GM23338 (cell line): ENCODE results near the gene ECM2. TPM values are rescaled to one million over a fixed set of nuclear protein-coding genes. Genes with fewer than 3 reads are reported as not detected.

Source experiments
- ATAC-seq: fragments of 200-7000 bp; cut with Tn5 transposase; 3 replicates; pipeline ENCODE4 v1.9.1; 2020
- DNase-seq: peaks from one replicate; pipeline ENCODE4 v3.0.0-alpha.2; 2015; ENCODE audit warnings: low spot score
- H2AFZ ChIP-seq: fragments of 200-600 bp; sonication (generic); 2 replicates; pipeline ENCODE4 v1.8.0; 2016; ENCODE audit warnings: antibody characterized with exemption, mild to moderate bottlenecking, moderate library complexity
- H3F3A ChIP-seq: fragments of 200-600 bp; sonication (generic); replicated peaks from 2 replicates; pipeline ENCODE4 v1.8.0; 2017; ENCODE audit warnings: antibody characterized with exemption, mixed run types, low read depth
- H3K27ac ChIP-seq: fragments of 200-600 bp; sonication (generic); 2 replicates; pipeline ENCODE4 v1.6.1; 2016; ENCODE audit warnings: low read depth
- H3K27me3 ChIP-seq: fragments of 200-600 bp; sonication (generic); 2 replicates; pipeline ENCODE4 v1.8.0; 2016; ENCODE audit warnings: mild to moderate bottlenecking, mixed run types, moderate library complexity; ENCODE audit not compliant: insufficient read depth
- H3K36me3 ChIP-seq: fragments of 200-600 bp; sonication (generic); 2 replicates; pipeline ENCODE4 v1.8.0; 2016; ENCODE audit warnings: mild to moderate bottlenecking; ENCODE audit not compliant: insufficient read depth
- H3K4me1 ChIP-seq: fragments of 200-600 bp; sonication (generic); 2 replicates; pipeline ENCODE4 v1.8.0; 2016; ENCODE audit warnings: mild to moderate bottlenecking, moderate library complexity; ENCODE audit not compliant: insufficient read depth
- H3K4me2 ChIP-seq: fragments of 200-600 bp; sonication (generic); 2 replicates; pipeline ENCODE4 v1.7.1; 2017; ENCODE audit warnings: mixed run types
- H3K4me3 ChIP-seq: fragments of 200-600 bp; sonication (generic); 2 replicates; pipeline ENCODE4 v1.6.1; 2016; ENCODE audit warnings: mixed run types
- H3K79me2 ChIP-seq: fragments of 200-600 bp; sonication (generic); replicated peaks from 2 replicates; pipeline ENCODE4 v1.8.0; 2017; ENCODE audit warnings: mild to moderate bottlenecking; ENCODE audit not compliant: insufficient read depth
- H3K9me2 ChIP-seq: fragments of 200-600 bp; sonication (generic); 2 replicates; pipeline ENCODE4 v1.8.0; 2017; ENCODE audit not compliant: insufficient read depth
- H4K20me1 ChIP-seq: fragments of 200-600 bp; sonication (generic); replicated peaks from 2 replicates; pipeline ENCODE4 v1.8.0; 2017; ENCODE audit warnings: mild to moderate bottlenecking; ENCODE audit not compliant: insufficient read depth
- H3K27ac Mint-ChIP-seq: 2 replicates; pipeline ENCODE4 v1.8.0; 2020; ENCODE audit warnings: inconsistent platforms, mild to moderate bottlenecking, moderate library complexity, mixed read lengths
- H3K27me3 Mint-ChIP-seq: 3 replicates; pipeline ENCODE4 v1.8.0; 2022; ENCODE audit warnings: low read depth, mild to moderate bottlenecking, moderate library complexity, mixed read lengths, inconsistent platforms; ENCODE audit not compliant: insufficient read depth, poor library complexity
- H3K36me3 Mint-ChIP-seq: 3 replicates; pipeline ENCODE4 v1.8.0; 2021; ENCODE audit warnings: low read depth, mild to moderate bottlenecking, inconsistent platforms, moderate library complexity, mixed read lengths
- H3K4me1 Mint-ChIP-seq: 3 replicates; pipeline ENCODE4 v1.8.0; 2020; ENCODE audit warnings: mild to moderate bottlenecking, inconsistent platforms, mixed read lengths
- H3K4me3 Mint-ChIP-seq: 3 replicates; pipeline ENCODE4 v1.8.0; 2021; ENCODE audit warnings: moderate library complexity, mild to moderate bottlenecking, inconsistent platforms, mixed read lengths
- H3K9me3 Mint-ChIP-seq: 3 replicates; pipeline ENCODE4 v1.8.0; 2020; ENCODE audit warnings: moderate library complexity, mild to moderate bottlenecking, inconsistent platforms, mixed read lengths
- CREB1 ChIP-seq: fragments of 250-450 bp; sonication (Bioruptor Pico); IDR thresholded peaks from 2 replicates; pipeline ENCODE4 v1.5.0; 2020; ENCODE audit warnings: low read depth, mild to moderate bottlenecking, moderate library complexity
- JUNB ChIP-seq: IDR thresholded peaks from one replicate; pipeline ENCODE4 v1.6.1; 2016; ENCODE audit warnings: antibody characterized with exemption; ENCODE audit not compliant: unreplicated experiment
- polyA plus RNA-seq: library from polyadenylated mRNA; unstranded; fragments of >200 nt; fragmentation: Nextera tagmentation; extraction: Ambion mirVana; gene quantifications from 2 replicates; pipeline ENCODE4 v1.2.1, GENCODE V29; 2016
- total RNA-seq: library from RNA; depleted of rRNA; stranded (reverse); fragments of >200 nt; shearing (Covaris generic); gene quantifications from 2 replicates; pipeline ENCODE4 v1.2.3, GENCODE V29; 2014
- TF ChIP-seq, protein P1 (sequence below), 2 experiments: fragments of 200-600 bp in 1 of 2; sonication (generic) in 1 of 2; conservative IDR thresholded peaks; 2 replicates each; pipeline versions ENCODE4 v1.5.1 to v1.6.1; 2016 to 2017; ENCODE audit warnings: antibody characterized with exemption in 2 of 2, low read depth in 2 of 2, mild to moderate bottlenecking in 2 of 2, moderate library complexity in 1 of 2
- TF ChIP-seq, protein P2 (sequence below): IDR thresholded peaks from 2 replicates; pipeline ENCODE4 v1.6.1; 2016; ENCODE audit warnings: antibody characterized with exemption

ECM2 gene
- total and polyA plus RNA-seq, 2 experiments from 2014 or later: 0.79 TPM; not detected in 1

DNA sequence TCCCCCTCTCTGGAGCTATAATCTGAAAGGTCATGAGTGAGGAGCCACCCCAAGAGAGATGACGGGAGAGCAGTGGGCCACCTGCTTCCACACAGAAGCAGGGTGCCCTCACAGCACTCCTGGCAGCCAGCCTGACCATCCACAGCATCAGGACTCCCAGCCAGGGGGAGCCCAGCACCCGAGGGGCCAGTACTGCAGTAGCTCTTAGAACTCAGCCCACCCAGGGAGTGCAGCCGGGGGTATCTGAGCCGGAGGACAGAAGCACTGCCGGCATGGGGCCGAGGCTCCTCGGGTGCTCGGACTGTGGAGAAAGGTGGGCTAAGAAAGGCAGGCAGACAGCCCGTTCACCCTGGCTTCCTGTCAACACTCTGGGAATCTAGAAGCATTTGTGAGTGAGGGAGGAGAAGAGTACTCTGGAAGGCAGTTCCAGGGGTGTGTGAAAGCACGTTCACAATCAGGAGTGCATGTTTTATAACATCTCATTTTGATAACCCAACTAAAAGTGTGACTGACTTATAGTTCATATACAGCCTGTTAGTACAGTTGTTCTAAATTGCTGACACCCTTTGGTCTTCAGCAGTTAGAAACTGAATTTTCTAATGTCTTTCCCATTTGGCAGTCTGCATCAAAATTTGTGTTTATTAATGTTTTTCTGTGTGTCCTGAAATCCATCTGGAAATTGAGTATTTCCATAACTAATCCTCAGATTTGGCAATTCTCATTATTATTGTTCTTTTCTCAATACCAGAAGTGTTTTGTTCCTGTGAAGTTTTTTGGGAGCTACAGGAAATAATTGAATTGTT lies 27.6 kb downstream of the ECM2 start:
- ATAC-seq (peak; percentile 54), DNase-seq (no peak)
- H3K4me3 ChIP-seq: no peak overlapping the region
- Mint-ChIP-seq H3K27ac (no peak overlapping the region; the same call in 1 of the 2 replicates), H3K4me1 (peaks cover 27% of the 10 kb centered on the region), H3K4me3 (no peak overlapping the region), H3K27me3 (peaks cover 8% of the 10 kb centered on the region), H3K9me3 (no peaks in the 10 kb centered on the region), H3K36me3 (no peaks in the 10 kb centered on the region)
- H3K36me3 ChIP-seq: no peaks in the 10 kb centered on the region
- no peaks in the 10 kb centered on the region for H3K27me3 ChIP-seq
- no peak for TF ChIP-seq JUNB
- TF ChIP-seq, protein P1, sequence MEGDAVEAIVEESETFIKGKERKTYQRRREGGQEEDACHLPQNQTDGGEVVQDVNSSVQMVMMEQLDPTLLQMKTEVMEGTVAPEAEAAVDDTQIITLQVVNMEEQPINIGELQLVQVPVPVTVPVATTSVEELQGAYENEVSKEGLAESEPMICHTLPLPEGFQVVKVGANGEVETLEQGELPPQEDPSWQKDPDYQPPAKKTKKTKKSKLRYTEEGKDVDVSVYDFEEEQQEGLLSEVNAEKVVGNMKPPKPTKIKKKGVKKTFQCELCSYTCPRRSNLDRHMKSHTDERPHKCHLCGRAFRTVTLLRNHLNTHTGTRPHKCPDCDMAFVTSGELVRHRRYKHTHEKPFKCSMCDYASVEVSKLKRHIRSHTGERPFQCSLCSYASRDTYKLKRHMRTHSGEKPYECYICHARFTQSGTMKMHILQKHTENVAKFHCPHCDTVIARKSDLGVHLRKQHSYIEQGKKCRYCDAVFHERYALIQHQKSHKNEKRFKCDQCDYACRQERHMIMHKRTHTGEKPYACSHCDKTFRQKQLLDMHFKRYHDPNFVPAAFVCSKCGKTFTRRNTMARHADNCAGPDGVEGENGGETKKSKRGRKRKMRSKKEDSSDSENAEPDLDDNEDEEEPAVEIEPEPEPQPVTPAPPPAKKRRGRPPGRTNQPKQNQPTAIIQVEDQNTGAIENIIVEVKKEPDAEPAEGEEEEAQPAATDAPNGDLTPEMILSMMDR (conservative IDR thresholded peaks at IDR 0.05; ENCODE audit: low read depth in 2 of 2): peak in 1 of 2 experiments; percentile 17; a peak in 1 of 4 replicates
- no peaks in the 10 kb centered on the region for H3K79me2 ChIP-seq
- no peaks in the 10 kb centered on the region for H4K20me1 ChIP-seq
- no peak overlapping the region for H2AFZ ChIP-seq
- H3K4me2 ChIP-seq: no peak overlapping the region
- H3F3A ChIP-seq: no peaks in the 10 kb centered on the region
- no peak overlapping the region for H3K27ac ChIP-seq
- H3K9me2 ChIP-seq: no peaks in the 10 kb centered on the region
- H3K4me1 ChIP-seq: peaks cover 12% of the 10 kb centered on the region; the same call in 1 of the 2 replicates

DNA sequence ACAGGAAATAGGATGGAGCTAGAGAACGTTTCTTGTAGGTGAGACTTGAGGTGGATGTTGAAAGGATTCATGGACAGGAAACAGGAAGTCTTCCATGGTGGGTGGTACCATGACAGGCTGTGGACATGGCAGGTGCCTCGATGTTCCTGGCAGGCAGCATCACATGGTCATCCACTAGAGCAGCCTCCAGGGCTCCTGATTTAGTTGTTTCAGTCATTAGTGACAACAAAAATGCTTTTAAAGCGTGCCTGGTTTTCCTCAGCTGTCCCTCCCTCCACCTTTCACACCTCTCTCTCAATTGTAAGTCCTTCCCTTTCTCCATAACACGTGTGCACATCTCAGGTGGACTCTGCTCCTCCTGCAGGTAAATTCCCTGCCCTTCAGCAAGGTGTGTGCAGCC lies 28.3 kb downstream of the ECM2 start:
- H3K9me3 Mint-ChIP-seq: no peaks in the 10 kb centered on the region
- ATAC-seq (no peak), DNase-seq (no peak)
- H3K36me3 Mint-ChIP-seq: no peaks in the 10 kb centered on the region
- Histone ChIP-seq H3K79me2 (no peaks in the 10 kb centered on the region), H3K4me2 (no peak overlapping the region), H3K4me3 (no peak overlapping the region), H3F3A (no peaks in the 10 kb centered on the region), H3K36me3 (no peaks in the 10 kb centered on the region), H4K20me1 (no peaks in the 10 kb centered on the region), H2AFZ (no peak overlapping the region), H3K27ac (no peak overlapping the region), H3K9me2 (no peaks in the 10 kb centered on the region), H3K27me3 (no peaks in the 10 kb centered on the region), H3K4me1 (peaks cover 12% of the 10 kb centered on the region; the same call in 1 of the 2 replicates)
- H3K27me3 Mint-ChIP-seq: peaks cover 8% of the 10 kb centered on the region
- no peak overlapping the region; the same call in 1 of the 2 replicates for H3K27ac Mint-ChIP-seq
- peaks cover 27% of the 10 kb centered on the region for H3K4me1 Mint-ChIP-seq
- TF ChIP-seq JUNB (no peak), CREB1 (CRISPR knock-in tag) (no peak)
- TF ChIP-seq, protein P2, sequence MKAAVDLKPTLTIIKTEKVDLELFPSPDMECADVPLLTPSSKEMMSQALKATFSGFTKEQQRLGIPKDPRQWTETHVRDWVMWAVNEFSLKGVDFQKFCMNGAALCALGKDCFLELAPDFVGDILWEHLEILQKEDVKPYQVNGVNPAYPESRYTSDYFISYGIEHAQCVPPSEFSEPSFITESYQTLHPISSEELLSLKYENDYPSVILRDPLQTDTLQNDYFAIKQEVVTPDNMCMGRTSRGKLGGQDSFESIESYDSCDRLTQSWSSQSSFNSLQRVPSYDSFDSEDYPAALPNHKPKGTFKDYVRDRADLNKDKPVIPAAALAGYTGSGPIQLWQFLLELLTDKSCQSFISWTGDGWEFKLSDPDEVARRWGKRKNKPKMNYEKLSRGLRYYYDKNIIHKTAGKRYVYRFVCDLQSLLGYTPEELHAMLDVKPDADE: no peak
- TF ChIP-seq, protein P1 (conservative IDR thresholded peaks at IDR 0.05; ENCODE audit: low read depth in 2 of 2): no peak
- H3K4me3 Mint-ChIP-seq: no peak overlapping the region
